ENCODE measurements around the gene HDGFL2.

DNA sequence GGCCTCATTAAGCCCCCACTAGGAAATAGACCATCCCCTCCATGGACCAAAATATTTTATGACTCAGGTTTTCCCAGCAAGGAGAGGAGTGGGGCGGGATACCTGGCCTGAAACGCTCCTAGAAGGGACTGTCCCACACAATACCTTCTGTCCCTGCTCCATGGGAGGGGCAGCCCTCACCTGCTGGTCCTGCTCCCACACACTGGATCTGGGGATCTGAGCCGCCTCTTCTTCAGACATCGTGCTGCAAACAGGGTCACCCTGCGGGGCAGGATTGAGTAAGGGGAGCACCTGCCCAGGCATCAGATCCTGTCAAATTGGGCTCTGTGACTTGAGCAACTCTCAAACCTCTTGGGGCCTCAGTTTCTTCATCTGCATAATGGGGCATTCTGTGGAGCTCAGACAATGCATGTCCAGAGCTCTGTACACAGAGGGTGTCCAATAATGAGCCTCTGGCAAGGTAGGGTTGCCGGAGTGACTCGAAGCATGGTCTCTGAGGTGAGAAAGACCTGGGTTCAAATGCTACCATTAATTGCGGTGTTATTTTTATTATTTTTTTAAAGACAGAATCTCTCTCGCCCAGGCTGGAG is 61.8 kb downstream of the HDGFL2 start:
- TF ChIP-seq EZH2 (IDR thresholded peaks at IDR 0.05; ENCODE audit: borderline replicate concordance, low read depth, low read length, severe bottlenecking): no peak
- TF ChIP-seq, protein P1, sequence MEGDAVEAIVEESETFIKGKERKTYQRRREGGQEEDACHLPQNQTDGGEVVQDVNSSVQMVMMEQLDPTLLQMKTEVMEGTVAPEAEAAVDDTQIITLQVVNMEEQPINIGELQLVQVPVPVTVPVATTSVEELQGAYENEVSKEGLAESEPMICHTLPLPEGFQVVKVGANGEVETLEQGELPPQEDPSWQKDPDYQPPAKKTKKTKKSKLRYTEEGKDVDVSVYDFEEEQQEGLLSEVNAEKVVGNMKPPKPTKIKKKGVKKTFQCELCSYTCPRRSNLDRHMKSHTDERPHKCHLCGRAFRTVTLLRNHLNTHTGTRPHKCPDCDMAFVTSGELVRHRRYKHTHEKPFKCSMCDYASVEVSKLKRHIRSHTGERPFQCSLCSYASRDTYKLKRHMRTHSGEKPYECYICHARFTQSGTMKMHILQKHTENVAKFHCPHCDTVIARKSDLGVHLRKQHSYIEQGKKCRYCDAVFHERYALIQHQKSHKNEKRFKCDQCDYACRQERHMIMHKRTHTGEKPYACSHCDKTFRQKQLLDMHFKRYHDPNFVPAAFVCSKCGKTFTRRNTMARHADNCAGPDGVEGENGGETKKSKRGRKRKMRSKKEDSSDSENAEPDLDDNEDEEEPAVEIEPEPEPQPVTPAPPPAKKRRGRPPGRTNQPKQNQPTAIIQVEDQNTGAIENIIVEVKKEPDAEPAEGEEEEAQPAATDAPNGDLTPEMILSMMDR (IDR thresholded peaks at IDR 0.05; ENCODE audit: borderline replicate concordance, extremely low read depth, low read length, poor library complexity, severe bottlenecking): no peak
